Fibroblast of villous mesenchyme (primary cell): ENCODE results near the gene GFOD1. TPM values are rescaled to one million over a fixed set of nuclear protein-coding genes. Genes with fewer than 3 reads are reported as not detected.

Experiments
- DNase-seq: peaks from one replicate; pipeline ENCODE4 v3.0.0-alpha.2; 2010; ENCODE audit warnings: low read depth
- H3K4me3 ChIP-seq: 2 replicates; pipeline ENCODE4 v1.5.1; 2011; ENCODE audit warnings: low read depth, mild to moderate bottlenecking, low read length
- CTCF ChIP-seq: IDR thresholded peaks from 2 replicates; pipeline ENCODE4 v1.5.1; 2012; ENCODE audit warnings: low read depth, mild to moderate bottlenecking, low read length; ENCODE audit not compliant: insufficient read depth
- total RNA-seq: library from RNA; depleted of rRNA; stranded (reverse); fragments of >200 nt; gene quantifications from 2 replicates; pipeline ENCODE4 v1.2.3, GENCODE V29; 2012

Gene GFOD1
- total RNA-seq, 1 donor: 4.7 TPM

- no peak overlapping the region for H3K4me3 ChIP-seq
- DNase-seq: no peak
- no peak for TF ChIP-seq CTCF
These were observed 40.8 kb upstream of the GFOD1 start for GRCh38 chr6:13528232-13528631.

GRCh38 chr6:13527671-13528056, 40.3 kb upstream of the GFOD1 start:
- H3K4me3 ChIP-seq: no peak overlapping the region
- no peak for TF ChIP-seq CTCF
- no peak for DNase-seq

GRCh38 chr6:13526727-13527670, 39.6 kb upstream of the GFOD1 start:
- no peak overlapping the region for H3K4me3 ChIP-seq
- TF ChIP-seq CTCF: no peak
- DNase-seq: peak; percentile 28

- no peak overlapping the region for H3K4me3 ChIP-seq
- TF ChIP-seq CTCF: no peak
- no peak for DNase-seq
These were observed 38.9 kb upstream of the GFOD1 start for GRCh38 chr6:13526357-13526726.

- DNase-seq: no peak
- no peak for TF ChIP-seq CTCF
- H3K4me3 ChIP-seq: no peak overlapping the region
These were observed 37.6 kb upstream of the GFOD1 start for GRCh38 chr6:13524801-13525508.

- DNase-seq: no peak
- no peak for TF ChIP-seq CTCF
- no peak overlapping the region for H3K4me3 ChIP-seq
These were observed 36.6 kb upstream of the GFOD1 start for GRCh38 chr6:13523826-13524622.
